ENCODE measurements around the gene CBX6.
"Not testable (repeated sequence)": the region's sequence is repeated elsewhere in the genome, so short reads cannot be mapped to it uniquely, and the experiment has no call there.

Gene CBX6

GRCh38 chr22:38872172-38872830 lies at the start of gene CBX6:
Gene CBX6, minus strand, starts transcription at chr22:38872216. Its CDS starts 26 bp downstream, at chr22:38872190.
- DNase-seq, result peak; percentile 96

GRCh38 chr22:38921806-38922205 lies 49.8 kb upstream of the CBX6 start:
- no peak for DNase-seq

- DNase-seq, result no peak
Observed at GRCh38 chr22:38921120-38921519, 49.1 kb upstream of the CBX6 start.

- no peak for DNase-seq
Observed at GRCh38 chr22:38919631-38920190, 47.7 kb upstream of the CBX6 start.

GRCh38 chr22:38911434-38911833 lies 39.4 kb upstream of the CBX6 start:
- no peak for DNase-seq

GRCh38 chr22:38907767-38908166 lies 35.8 kb upstream of the CBX6 start:
- DNase-seq, result no peak

GRCh38 chr22:38906052-38906451 lies 34.0 kb upstream of the CBX6 start:
- DNase-seq, result no peak

GRCh38 chr22:38904052-38904617 lies 32.1 kb upstream of the CBX6 start:
- not testable (repeated sequence) for DNase-seq

GRCh38 chr22:38901111-38901641 lies 29.2 kb upstream of the CBX6 start:
- DNase-seq, result no peak

- DNase-seq, result peak; percentile 32
Observed at GRCh38 chr22:38900677-38901076, 28.7 kb upstream of the CBX6 start.

- no peak for DNase-seq
Observed at GRCh38 chr22:38891256-38891655, 19.2 kb upstream of the CBX6 start.

- DNase-seq, result no peak
Observed at GRCh38 chr22:38890377-38890776, 18.4 kb upstream of the CBX6 start.

GRCh38 chr22:38886333-38886732 lies 14.3 kb upstream of the CBX6 start:
- no peak for DNase-seq

GRCh38 chr22:38882972-38883622 lies 11.1 kb upstream of the CBX6 start:
- DNase-seq, result no peak

GRCh38 chr22:38881997-38882879 lies 10.2 kb upstream of the CBX6 start:
- DNase-seq, result no peak

- DNase-seq, result no peak
Observed at GRCh38 chr22:38881464-38881871, 9.5 kb upstream of the CBX6 start.

- no peak for DNase-seq
Observed at GRCh38 chr22:38879961-38880360, 7.9 kb upstream of the CBX6 start.

- DNase-seq, result no peak
Observed at GRCh38 chr22:38879108-38879729, 7.2 kb upstream of the CBX6 start.

- DNase-seq, result no peak
Observed at GRCh38 chr22:38878001-38878400, 6.0 kb upstream of the CBX6 start.

GRCh38 chr22:38874529-38875222 lies 2.7 kb upstream of the CBX6 start:
- DNase-seq, result no peak

Measured in hematopoietic multipotent progenitor cell treated with erythropoietin and hydrocortisone succinate and interleukin-3 and kit ligand, for 4 days (in vitro differentiated cells).